Panc1 (cell line): Measurements from ENCODE around the gene ATP5PB.

Source experiments
- POLR2AphosphoS5 ChIP-seq: IDR thresholded peaks from 2 replicates; pipeline ENCODE4 v1.6.1; 2012; ENCODE audit warnings: mild to moderate bottlenecking, low read depth, low read length, moderate library complexity
- TCF7L2 ChIP-seq: IDR thresholded peaks from 2 replicates; pipeline ENCODE4 v1.6.1; 2011; ENCODE audit warnings: mild to moderate bottlenecking, low read depth, low read length, inconsistent platforms
- TF ChIP-seq, protein P1 (sequence below): fragments of 450-650 bp; IDR thresholded peaks from 2 replicates; pipeline ENCODE4 v1.5.1; 2017; ENCODE audit warnings: mild to moderate bottlenecking
- TF ChIP-seq, protein P2 (sequence below), 2 experiments: IDR thresholded peaks; 2 replicates each; pipeline ENCODE4 v1.6.1; 2011 to 2012; ENCODE audit warnings: low read depth in 2 of 2, control low read depth in 1 of 2, low read length in 1 of 2, mild to moderate bottlenecking in 1 of 2, moderate library complexity in 1 of 2; ENCODE audit not compliant: insufficient read depth in 1 of 2

DNA sequence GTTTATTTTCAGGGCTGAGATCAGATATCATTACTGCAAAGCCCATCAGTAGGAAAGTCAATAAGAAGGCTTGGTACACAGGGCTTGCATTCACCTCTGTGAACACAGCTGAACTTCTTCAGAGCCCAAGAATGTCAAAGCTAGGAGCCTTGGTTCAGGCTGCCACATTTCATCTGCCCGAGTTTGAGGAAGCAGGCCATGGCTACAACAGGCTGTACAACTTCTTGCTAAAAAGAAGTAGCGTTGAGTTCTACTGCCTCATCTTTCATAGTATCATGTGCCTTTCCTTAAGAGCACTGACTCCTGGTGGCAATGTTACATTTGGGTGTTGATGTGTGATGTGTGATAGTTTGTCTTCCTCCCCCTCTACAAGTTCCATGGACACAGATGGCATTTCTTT is 34.6 kb downstream of the ATP5PB start:
- TF ChIP-seq, protein P1, sequence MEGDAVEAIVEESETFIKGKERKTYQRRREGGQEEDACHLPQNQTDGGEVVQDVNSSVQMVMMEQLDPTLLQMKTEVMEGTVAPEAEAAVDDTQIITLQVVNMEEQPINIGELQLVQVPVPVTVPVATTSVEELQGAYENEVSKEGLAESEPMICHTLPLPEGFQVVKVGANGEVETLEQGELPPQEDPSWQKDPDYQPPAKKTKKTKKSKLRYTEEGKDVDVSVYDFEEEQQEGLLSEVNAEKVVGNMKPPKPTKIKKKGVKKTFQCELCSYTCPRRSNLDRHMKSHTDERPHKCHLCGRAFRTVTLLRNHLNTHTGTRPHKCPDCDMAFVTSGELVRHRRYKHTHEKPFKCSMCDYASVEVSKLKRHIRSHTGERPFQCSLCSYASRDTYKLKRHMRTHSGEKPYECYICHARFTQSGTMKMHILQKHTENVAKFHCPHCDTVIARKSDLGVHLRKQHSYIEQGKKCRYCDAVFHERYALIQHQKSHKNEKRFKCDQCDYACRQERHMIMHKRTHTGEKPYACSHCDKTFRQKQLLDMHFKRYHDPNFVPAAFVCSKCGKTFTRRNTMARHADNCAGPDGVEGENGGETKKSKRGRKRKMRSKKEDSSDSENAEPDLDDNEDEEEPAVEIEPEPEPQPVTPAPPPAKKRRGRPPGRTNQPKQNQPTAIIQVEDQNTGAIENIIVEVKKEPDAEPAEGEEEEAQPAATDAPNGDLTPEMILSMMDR: no peak
- TF ChIP-seq POLR2AphosphoS5 (no peak), TCF7L2 (no peak)
- TF ChIP-seq, protein P2, sequence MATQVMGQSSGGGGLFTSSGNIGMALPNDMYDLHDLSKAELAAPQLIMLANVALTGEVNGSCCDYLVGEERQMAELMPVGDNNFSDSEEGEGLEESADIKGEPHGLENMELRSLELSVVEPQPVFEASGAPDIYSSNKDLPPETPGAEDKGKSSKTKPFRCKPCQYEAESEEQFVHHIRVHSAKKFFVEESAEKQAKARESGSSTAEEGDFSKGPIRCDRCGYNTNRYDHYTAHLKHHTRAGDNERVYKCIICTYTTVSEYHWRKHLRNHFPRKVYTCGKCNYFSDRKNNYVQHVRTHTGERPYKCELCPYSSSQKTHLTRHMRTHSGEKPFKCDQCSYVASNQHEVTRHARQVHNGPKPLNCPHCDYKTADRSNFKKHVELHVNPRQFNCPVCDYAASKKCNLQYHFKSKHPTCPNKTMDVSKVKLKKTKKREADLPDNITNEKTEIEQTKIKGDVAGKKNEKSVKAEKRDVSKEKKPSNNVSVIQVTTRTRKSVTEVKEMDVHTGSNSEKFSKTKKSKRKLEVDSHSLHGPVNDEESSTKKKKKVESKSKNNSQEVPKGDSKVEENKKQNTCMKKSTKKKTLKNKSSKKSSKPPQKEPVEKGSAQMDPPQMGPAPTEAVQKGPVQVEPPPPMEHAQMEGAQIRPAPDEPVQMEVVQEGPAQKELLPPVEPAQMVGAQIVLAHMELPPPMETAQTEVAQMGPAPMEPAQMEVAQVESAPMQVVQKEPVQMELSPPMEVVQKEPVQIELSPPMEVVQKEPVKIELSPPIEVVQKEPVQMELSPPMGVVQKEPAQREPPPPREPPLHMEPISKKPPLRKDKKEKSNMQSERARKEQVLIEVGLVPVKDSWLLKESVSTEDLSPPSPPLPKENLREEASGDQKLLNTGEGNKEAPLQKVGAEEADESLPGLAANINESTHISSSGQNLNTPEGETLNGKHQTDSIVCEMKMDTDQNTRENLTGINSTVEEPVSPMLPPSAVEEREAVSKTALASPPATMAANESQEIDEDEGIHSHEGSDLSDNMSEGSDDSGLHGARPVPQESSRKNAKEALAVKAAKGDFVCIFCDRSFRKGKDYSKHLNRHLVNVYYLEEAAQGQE (IDR thresholded peaks at IDR 0.05; ENCODE audit: insufficient read depth in 1 of 2, low read depth in 2 of 2, low read length in 1 of 2): no peak
